GM13977 (cell line): ENCODE measurements around the gene SMAD2.
"Not testable (repeated sequence)": the region's sequence is repeated elsewhere in the genome, so short reads cannot be mapped to it uniquely, and the experiment has no call there.

Experiments
- DNase-seq: peaks from one replicate; pipeline ENCODE4 v3.0.0; 2012; ENCODE audit warnings: low spot score
- in situ Hi-C: fragments of 300-500 bp; cut with MboI; formaldehyde crosslinking; loops from one replicate; pipeline ENCODE4 v1.12.0; 2022; ENCODE audit warnings: low sequenced_read_pairs, low pct_unique_long_range_greater_than_20kb, mixed read lengths, inconsistent platforms; ENCODE audit not compliant: unreplicated experiment
- TF ChIP-seq, protein P1 (sequence below): IDR thresholded peaks from 2 replicates; pipeline ENCODE4 v1.5.1; 2012; ENCODE audit warnings: mild to moderate bottlenecking, control low read depth; ENCODE audit not compliant: insufficient read depth; ENCODE audit errors: extremely low read depth, missing control alignments

The SMAD2 gene

GRCh38 chr18:47970664-47971531 is 40.4 kb upstream of the SMAD2 start:
- peak; percentile 45 for DNase-seq
- in situ Hi-C loops: no loop called here
- TF ChIP-seq, protein P1, sequence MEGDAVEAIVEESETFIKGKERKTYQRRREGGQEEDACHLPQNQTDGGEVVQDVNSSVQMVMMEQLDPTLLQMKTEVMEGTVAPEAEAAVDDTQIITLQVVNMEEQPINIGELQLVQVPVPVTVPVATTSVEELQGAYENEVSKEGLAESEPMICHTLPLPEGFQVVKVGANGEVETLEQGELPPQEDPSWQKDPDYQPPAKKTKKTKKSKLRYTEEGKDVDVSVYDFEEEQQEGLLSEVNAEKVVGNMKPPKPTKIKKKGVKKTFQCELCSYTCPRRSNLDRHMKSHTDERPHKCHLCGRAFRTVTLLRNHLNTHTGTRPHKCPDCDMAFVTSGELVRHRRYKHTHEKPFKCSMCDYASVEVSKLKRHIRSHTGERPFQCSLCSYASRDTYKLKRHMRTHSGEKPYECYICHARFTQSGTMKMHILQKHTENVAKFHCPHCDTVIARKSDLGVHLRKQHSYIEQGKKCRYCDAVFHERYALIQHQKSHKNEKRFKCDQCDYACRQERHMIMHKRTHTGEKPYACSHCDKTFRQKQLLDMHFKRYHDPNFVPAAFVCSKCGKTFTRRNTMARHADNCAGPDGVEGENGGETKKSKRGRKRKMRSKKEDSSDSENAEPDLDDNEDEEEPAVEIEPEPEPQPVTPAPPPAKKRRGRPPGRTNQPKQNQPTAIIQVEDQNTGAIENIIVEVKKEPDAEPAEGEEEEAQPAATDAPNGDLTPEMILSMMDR: no peak

- in situ Hi-C loops: no loop called here
- TF ChIP-seq, protein P1: no peak
- DNase-seq: no peak
These were observed 39.4 kb upstream of the SMAD2 start for GRCh38 chr18:47969816-47970215.

DNA sequence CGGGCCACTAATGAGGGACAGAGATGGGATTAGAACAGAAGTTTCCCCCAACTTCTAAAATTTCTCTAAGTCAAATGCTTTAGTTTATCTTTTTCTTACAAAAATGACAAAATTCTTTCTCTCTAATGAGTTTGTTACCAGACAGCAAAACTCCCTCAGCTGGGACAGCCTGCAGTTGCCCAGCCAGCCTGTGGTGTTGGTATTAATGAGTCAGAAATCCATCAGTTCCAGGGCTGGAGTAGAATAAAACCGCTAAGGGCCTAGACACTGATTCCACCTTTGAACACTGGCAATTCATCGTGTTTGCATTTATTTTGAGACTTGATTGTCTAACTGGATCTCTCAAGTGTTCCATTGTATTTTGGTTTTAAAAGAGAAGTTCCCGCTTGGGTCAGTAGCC is 38.3 kb upstream of the SMAD2 start:
- TF ChIP-seq, protein P1: no peak
- in situ Hi-C loops: no loop called here
- DNase-seq: no peak

DNA sequence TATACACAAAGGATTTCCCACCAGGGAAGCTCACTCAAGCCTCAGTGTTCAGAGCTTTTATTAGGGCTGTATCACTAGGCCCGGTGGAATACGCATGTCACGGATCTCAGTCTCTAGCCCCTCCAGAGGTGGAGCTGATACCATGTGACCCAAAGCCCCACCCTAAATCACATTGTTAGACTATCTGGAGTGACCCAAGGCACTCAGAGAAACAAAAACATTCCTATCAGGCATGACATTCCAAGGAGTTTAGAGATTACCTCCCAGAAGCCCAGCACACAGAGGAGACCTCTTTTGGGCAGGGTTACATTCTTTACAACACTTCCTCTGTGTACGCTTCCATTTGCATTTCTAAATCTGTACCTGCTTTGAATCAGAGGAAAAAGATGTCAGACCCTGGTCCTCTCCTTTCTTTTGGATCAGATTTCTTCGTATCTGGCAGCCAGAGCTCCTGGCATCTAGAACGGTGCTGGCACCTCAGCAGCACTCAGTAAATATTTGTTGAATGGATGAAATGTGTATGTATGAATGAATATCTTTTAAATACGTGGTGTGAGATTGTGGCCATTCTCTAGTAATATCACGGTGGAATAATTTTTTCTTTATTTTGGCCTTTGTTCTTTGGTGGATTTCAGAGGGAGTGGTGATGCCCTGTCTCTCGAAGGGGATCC is 37.7 kb upstream of the SMAD2 start:
- no peak for DNase-seq

GRCh38 chr18:47964053-47964452 is 33.6 kb upstream of the SMAD2 start:
- no peak for DNase-seq
- in situ Hi-C loops: no loop called here
- TF ChIP-seq, protein P1: no peak

More for the DNA sequence above, 37.7 kb upstream of the SMAD2 start:
- in situ Hi-C loops: no loop called here
- TF ChIP-seq, protein P1: no peak

DNA sequence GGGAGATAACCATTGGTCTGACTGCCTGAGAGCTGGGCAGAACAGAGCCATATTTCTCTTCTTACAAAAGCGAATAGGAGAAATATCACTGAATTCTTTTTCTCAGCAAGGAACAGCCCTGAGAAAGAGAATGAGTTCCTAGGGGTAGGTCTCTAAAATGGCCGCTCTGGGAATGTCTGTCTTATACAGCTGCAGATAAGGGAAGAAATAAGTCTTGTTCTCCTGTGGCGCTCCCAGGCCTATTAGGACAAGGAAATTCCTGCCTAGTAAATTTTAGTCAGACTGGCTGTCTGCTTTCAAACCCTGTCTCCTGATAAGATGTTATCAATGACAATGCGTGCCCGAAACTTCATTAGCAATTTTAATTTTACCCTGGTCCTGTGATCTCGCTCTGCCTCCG is 30.5 kb upstream of the SMAD2 start:
- in situ Hi-C loops: not testable (repeated sequence)

DNA sequence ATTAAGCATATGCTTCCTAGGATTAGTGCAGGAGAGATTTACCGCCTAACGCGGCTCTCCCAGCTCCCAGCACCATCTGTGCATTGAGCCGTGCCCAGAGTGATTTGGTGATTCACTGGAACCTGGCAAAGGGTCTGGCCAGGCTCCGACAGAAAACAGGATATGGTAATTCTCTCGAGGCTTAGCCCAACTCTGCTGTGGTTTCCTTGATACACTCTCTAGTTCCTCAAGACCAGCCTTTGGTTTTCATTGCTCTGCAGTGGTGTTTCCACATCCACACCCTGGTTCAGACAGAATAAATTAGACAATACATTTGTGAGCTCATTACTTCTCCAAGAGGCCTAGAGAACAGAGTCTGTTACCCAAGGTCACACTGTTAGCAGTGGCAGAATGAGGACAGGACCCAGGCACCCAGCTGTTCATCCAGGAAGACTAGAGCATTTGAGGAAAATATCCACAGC is 23.0 kb upstream of the SMAD2 start:
- TF ChIP-seq, protein P1: no peak
- DNase-seq: no peak
- in situ Hi-C loops: no loop called here

More for the DNA sequence above, 30.5 kb upstream of the SMAD2 start:
- not testable (repeated sequence) for DNase-seq
